Endodermal cell (in vitro differentiated cells): ENCODE measurements around the gene SLC36A4. TPM values are rescaled to one million over a fixed set of nuclear protein-coding genes. Genes with fewer than 3 reads are reported as not detected.
"Not testable (repeated sequence)": the region's sequence is repeated elsewhere in the genome, so short reads cannot be mapped to it uniquely, and the experiment has no call there.

Experiments used
- DNase-seq: peaks from one replicate; pipeline ENCODE4 v3.0.0-alpha.2; 2017
- H3K27ac ChIP-seq: 2 replicates; pipeline ENCODE4 v1.5.1; 2013; ENCODE audit warnings: mild to moderate bottlenecking, low read depth, low read length, moderate library complexity
- H3K27me3 ChIP-seq: 2 replicates; pipeline ENCODE4 v1.6.1; 2013; ENCODE audit warnings: mild to moderate bottlenecking, low read length, moderate library complexity; ENCODE audit not compliant: insufficient read depth, control insufficient read depth, poor library complexity, severe bottlenecking
- H3K36me3 ChIP-seq: 2 replicates; pipeline ENCODE4 v1.7.0; 2013; ENCODE audit warnings: mild to moderate bottlenecking, low read length, moderate library complexity; ENCODE audit not compliant: control insufficient read depth, insufficient read depth
- H3K4me1 ChIP-seq: one replicate; pipeline ENCODE4 v1.7.0; 2013; ENCODE audit warnings: low read length; ENCODE audit not compliant: control insufficient read depth, insufficient read depth
- H3K4me3 ChIP-seq: 2 replicates; pipeline ENCODE4 v1.5.1; 2013; ENCODE audit warnings: mild to moderate bottlenecking, low read length, moderate library complexity
- H3K9ac ChIP-seq: 2 replicates; pipeline ENCODE4 v1.6.1; 2013; ENCODE audit warnings: mild to moderate bottlenecking, low read length, moderate library complexity; ENCODE audit not compliant: poor library complexity, severe bottlenecking; ENCODE audit errors: extremely low read depth
- H3K9me3 ChIP-seq: 2 replicates; pipeline ENCODE4 v1.6.1; 2013; ENCODE audit warnings: mild to moderate bottlenecking, low read length, moderate library complexity; ENCODE audit not compliant: control insufficient read depth
- H3K27ac Mint-ChIP-seq: 2 replicates; pipeline ENCODE4 v1.8.0; 2020; ENCODE audit warnings: mixed read lengths
- H3K27me3 Mint-ChIP-seq: 2 replicates; pipeline ENCODE4 v1.8.0; 2021; ENCODE audit warnings: mild to moderate bottlenecking, mixed read lengths; ENCODE audit not compliant: insufficient read depth
- H3K36me3 Mint-ChIP-seq: 2 replicates; pipeline ENCODE4 v1.8.0; 2020; ENCODE audit warnings: low read depth, mixed read lengths
- H3K4me1 Mint-ChIP-seq: 2 replicates; pipeline ENCODE4 v1.8.0; 2020; ENCODE audit warnings: mixed read lengths
- H3K4me3 Mint-ChIP-seq: 2 replicates; pipeline ENCODE4 v1.8.0; 2020; ENCODE audit warnings: mild to moderate bottlenecking, moderate library complexity, mixed read lengths
- H3K9me3 Mint-ChIP-seq: 2 replicates; pipeline ENCODE4 v1.8.0; 2020; ENCODE audit warnings: mild to moderate bottlenecking, mixed read lengths
- WGBS, 2 experiments: methylation state at CpG; one replicate each; pipeline versions ENCODE4 v1.1.5 to v1.1.7; 2013; ENCODE audit warnings: missing lambda C conversion rate in 2 of 2, mixed read lengths in 1 of 2; ENCODE audit not compliant: insufficient coverage in 1 of 2, insufficient read length in 1 of 2; 5-methylcytosine and 5-hydroxymethylcytosine counted together
- total RNA-seq, 2 donors: library from RNA; stranded (reverse); fragmentation: NEBNext Ultra II Directional in 1 of 2; extraction: Animal tissue kit (Norgen Biotek cat#: 25700) in 1 of 2; gene quantifications; 2 replicates in 1 of 2; 3 replicates in 1 of 2; pipeline ENCODE4 v1.2.1, GENCODE V29; 2021
- TF ChIP-seq, protein P1 (sequence below): fragments of 200-600 bp; sonication (generic); conservative IDR thresholded peaks from 2 replicates; pipeline ENCODE4 v1.5.0; 2021; ENCODE audit warnings: antibody characterized with exemption, mild to moderate bottlenecking

SLC36A4 gene
- total RNA-seq, 2 donors from 2014 or later, result 31.7 to 47.5 TPM

DNA sequence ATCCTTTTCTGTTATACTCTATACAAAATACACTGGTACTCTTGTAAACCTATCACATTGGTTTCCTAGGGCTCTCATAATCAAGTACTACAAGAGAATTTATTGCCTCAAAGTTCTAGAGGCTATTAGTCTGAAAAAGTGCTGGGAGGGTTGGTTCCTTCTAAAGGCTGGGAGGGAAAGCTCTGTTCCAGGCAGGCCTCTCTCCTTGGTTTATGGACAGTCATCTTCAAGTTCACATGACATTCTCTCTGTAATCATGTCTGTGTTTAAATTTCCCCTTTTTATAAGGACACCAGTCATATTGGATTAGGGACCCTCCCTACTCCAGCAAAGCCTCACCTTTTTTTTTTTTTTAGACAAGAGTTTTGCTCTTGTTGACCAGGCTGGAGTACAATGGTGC, 9.1 kb downstream of the SLC36A4 start:
- DNase-seq, result no peak
- H3K36me3 ChIP-seq, result peaks cover 34% of the 10 kb centered on the region
- no peak overlapping the region for H3K27ac Mint-ChIP-seq
- H3K4me1 Mint-ChIP-seq, result peaks cover 9% of the 10 kb centered on the region
- H3K9ac ChIP-seq, result no peak overlapping the region
- H3K36me3 Mint-ChIP-seq, result peaks cover 38% of the 10 kb centered on the region
- H3K4me3 Mint-ChIP-seq, result no peak overlapping the region
- peaks cover 16% of the 10 kb centered on the region for H3K9me3 Mint-ChIP-seq
- no peak overlapping the region for H3K27ac ChIP-seq
- peaks cover 50% of the 10 kb centered on the region for H3K9me3 ChIP-seq
- peaks cover 2% of the 10 kb centered on the region for H3K4me1 ChIP-seq
- no peaks in the 10 kb centered on the region for H3K27me3 Mint-ChIP-seq
- no peak overlapping the region for H3K4me3 ChIP-seq
- TF ChIP-seq, protein P1, sequence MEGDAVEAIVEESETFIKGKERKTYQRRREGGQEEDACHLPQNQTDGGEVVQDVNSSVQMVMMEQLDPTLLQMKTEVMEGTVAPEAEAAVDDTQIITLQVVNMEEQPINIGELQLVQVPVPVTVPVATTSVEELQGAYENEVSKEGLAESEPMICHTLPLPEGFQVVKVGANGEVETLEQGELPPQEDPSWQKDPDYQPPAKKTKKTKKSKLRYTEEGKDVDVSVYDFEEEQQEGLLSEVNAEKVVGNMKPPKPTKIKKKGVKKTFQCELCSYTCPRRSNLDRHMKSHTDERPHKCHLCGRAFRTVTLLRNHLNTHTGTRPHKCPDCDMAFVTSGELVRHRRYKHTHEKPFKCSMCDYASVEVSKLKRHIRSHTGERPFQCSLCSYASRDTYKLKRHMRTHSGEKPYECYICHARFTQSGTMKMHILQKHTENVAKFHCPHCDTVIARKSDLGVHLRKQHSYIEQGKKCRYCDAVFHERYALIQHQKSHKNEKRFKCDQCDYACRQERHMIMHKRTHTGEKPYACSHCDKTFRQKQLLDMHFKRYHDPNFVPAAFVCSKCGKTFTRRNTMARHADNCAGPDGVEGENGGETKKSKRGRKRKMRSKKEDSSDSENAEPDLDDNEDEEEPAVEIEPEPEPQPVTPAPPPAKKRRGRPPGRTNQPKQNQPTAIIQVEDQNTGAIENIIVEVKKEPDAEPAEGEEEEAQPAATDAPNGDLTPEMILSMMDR, result no peak
- H3K27me3 ChIP-seq, result no peaks in the 10 kb centered on the region

DNA sequence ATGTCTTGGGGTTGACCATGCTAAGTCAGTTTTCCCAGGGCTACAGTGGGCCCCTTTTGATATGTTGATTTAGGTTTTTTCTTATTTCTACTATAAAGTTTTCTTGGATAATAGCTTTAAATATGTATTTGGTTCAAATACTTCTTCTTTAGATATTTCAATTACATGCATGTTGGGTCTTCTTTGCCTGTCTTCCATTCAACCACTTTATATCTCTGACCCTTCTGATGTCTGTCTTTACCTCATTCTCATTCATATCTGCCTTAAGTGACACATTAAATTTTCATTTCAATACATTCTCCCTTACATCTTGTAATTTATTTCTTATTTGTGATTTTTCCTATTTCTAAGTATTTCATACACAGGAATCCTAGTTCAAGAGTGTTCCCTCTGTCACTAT, 10.5 kb downstream of the SLC36A4 start:
- Histone ChIP-seq H3K4me1 (no peaks in the 10 kb centered on the region), H3K9me3 (peaks cover 50% of the 10 kb centered on the region), H3K36me3 (peaks cover 43% of the 10 kb centered on the region), H3K9ac (no peak overlapping the region), H3K27ac (no peak overlapping the region), H3K27me3 (no peaks in the 10 kb centered on the region), H3K4me3 (no peak overlapping the region)
- H3K27ac Mint-ChIP-seq, result no peak overlapping the region
- DNase-seq, result no peak
- TF ChIP-seq, protein P1, result no peak
- H3K9me3 Mint-ChIP-seq, result peaks cover 16% of the 10 kb centered on the region
- peaks cover 46% of the 10 kb centered on the region for H3K36me3 Mint-ChIP-seq
- H3K4me1 Mint-ChIP-seq, result peaks cover 8% of the 10 kb centered on the region
- no peak overlapping the region for H3K4me3 Mint-ChIP-seq
- H3K27me3 Mint-ChIP-seq, result no peaks in the 10 kb centered on the region

DNA sequence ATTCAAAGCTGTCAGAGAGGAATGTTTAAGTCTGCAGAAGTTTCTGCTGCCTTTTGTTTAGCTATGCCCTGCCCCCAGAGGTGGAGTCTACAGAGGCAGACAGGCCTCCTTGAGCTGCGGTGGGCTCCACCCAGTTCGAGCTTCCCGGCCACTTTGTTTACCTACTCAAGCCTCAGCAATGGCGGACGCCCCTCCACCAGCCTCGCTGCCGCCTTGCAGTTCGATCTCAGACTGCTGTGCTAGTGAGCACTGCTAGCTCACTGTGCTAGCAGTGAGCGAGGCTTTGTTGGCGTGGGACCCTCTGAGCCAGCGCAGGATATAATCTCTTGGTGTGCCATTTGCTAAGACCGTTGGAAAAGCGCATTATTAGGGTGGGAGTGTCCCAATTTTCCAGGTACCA, 19.9 kb downstream of the SLC36A4 start:
- not testable (repeated sequence) for H3K27me3 Mint-ChIP-seq, H3K4me3 Mint-ChIP-seq, H3K9ac ChIP-seq, H3K4me1 ChIP-seq, H3K4me1 Mint-ChIP-seq, DNase-seq, H3K27ac ChIP-seq, H3K27ac Mint-ChIP-seq, H3K27me3 ChIP-seq
- 86 to 87% methylated on average over 10 to 13 of the region's 13 CpGs for WGBS, 2 experiments
- peaks cover 58% of the 10 kb centered on the region for H3K36me3 Mint-ChIP-seq
- Histone ChIP-seq H3K36me3 (peaks cover 61% of the 10 kb centered on the region), H3K4me3 (peak overlapping the region; percentile 10), H3K9me3 (peaks cover 48% of the 10 kb centered on the region)
- H3K9me3 Mint-ChIP-seq, result peaks cover 32% of the 10 kb centered on the region

DNA sequence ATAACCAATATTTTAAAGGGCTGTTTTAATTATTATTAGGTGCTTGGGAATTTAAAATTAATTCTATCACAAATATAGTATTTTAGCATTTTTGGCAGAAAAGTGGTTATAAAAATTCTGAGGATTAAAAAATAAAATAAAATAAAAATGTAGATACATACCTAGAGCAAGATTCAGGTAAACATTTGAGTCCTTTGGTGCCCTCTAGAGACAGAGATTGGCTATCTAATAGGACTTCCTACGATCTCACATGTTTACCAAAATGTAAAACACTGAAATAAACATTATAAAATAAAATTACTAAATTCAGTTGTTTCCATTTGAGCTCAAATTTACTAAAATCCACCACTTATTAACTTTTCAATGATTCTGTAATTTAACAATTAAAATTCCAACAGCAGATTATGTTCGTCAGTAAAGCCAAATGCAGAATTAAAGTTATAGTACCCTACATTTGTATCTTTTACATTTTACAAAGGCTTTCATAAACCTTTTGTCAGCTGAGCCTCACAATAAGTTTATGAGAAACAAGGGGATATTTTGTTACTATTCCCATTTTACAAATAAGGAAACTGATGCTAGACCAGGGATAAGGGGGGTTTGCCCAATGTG, 27.7 kb downstream of the SLC36A4 start:
- TF ChIP-seq, protein P1, result peak; percentile 84
- Mint-ChIP-seq H3K4me1 (peaks cover 3% of the 10 kb centered on the region), H3K27me3 (no peaks in the 10 kb centered on the region), H3K4me3 (no peak overlapping the region), H3K27ac (no peak overlapping the region), H3K36me3 (peaks cover 8% of the 10 kb centered on the region), H3K9me3 (peaks cover 1% of the 10 kb centered on the region)
- Histone ChIP-seq H3K36me3 (peaks cover 25% of the 10 kb centered on the region), H3K4me3 (no peak overlapping the region), H3K27ac (no peak overlapping the region), H3K9me3 (no peaks in the 10 kb centered on the region), H3K27me3 (no peaks in the 10 kb centered on the region), H3K4me1 (peaks cover 3% of the 10 kb centered on the region), H3K9ac (no peak overlapping the region)
- DNase-seq, result no peak
- WGBS, 2 experiments, result 77 to 100% methylated on average over 1 to 2 of the region's 2 CpGs
